ENCODE measurements around the gene TBRG4.

TBRG4 gene

GRCh38 chr7:45055016-45055415, 56.5 kb downstream of the TBRG4 start:
- DNase-seq (ENCODE audit: low read depth in 2 of 2) = no peak

- DNase-seq (ENCODE audit: low read depth in 2 of 2) = no peak
Measured at GRCh38 chr7:45054442-45054841, 57.1 kb downstream of the TBRG4 start.

- no peak for DNase-seq (ENCODE audit: low read depth in 2 of 2)
Measured at GRCh38 chr7:45053941-45054340, 57.6 kb downstream of the TBRG4 start.

GRCh38 chr7:45053401-45053800, 58.1 kb downstream of the TBRG4 start:
- no peak for DNase-seq (ENCODE audit: low read depth in 2 of 2)

- no peak for DNase-seq (ENCODE audit: low read depth in 2 of 2)
Measured at GRCh38 chr7:45052011-45052410, 59.5 kb downstream of the TBRG4 start.

GRCh38 chr7:45050198-45050597, 61.3 kb downstream of the TBRG4 start:
- DNase-seq (ENCODE audit: low read depth in 2 of 2) = no peak

Data from stimulated activated CD8-positive, alpha-beta memory T cell treated with anti-CD3 and anti-CD28 coated beads, Interleukin-2, amount 100 ng/mL, for 1 hour (primary cell).